OCI-LY1 (cell line): ENCODE measurements around the gene NAA35.
"Not testable (repeated sequence)": the region's sequence is repeated elsewhere in the genome, so short reads cannot be mapped to it uniquely, and the experiment has no call there.

ENCODE experiments used
- H2AFZ ChIP-seq: fragments of 200-600 bp; sonication (generic), shearing (Covaris generic); 2 replicates; pipeline ENCODE4 v1.6.0; 2014; ENCODE audit warnings: antibody characterized with exemption, mild to moderate bottlenecking, low read length
- H3F3A ChIP-seq: fragments of 200-600 bp; sonication (generic), shearing (Covaris generic); 2 replicates; pipeline ENCODE4 v1.6.0; 2014; ENCODE audit warnings: mild to moderate bottlenecking, antibody characterized with exemption, low read length, moderate library complexity; ENCODE audit not compliant: insufficient read depth
- H3K27ac ChIP-seq: fragments of 200-600 bp; sonication (generic); 2 replicates; pipeline ENCODE4 v1.5.1; 2014; ENCODE audit warnings: low read length, mixed run types, mild to moderate bottlenecking, low read depth; ENCODE audit not compliant: poor library complexity, severe bottlenecking
- H3K27me3 ChIP-seq: fragments of 200-600 bp; sonication (generic); 2 replicates; pipeline ENCODE4 v1.6.0; 2014; ENCODE audit warnings: antibody characterized with exemption, mild to moderate bottlenecking, low read length, moderate library complexity; ENCODE audit not compliant: insufficient read depth
- H3K36me3 ChIP-seq: fragments of 200-600 bp; sonication (generic); 2 replicates; pipeline ENCODE4 v1.6.1; 2014; ENCODE audit warnings: mild to moderate bottlenecking, antibody characterized with exemption, low read length, moderate library complexity, mixed read lengths; ENCODE audit not compliant: insufficient read depth
- H3K4me1 ChIP-seq: fragments of 200-600 bp; sonication (generic); 2 replicates; pipeline ENCODE4 v1.5.1; 2014; ENCODE audit warnings: mild to moderate bottlenecking, low read length, moderate library complexity; ENCODE audit not compliant: insufficient read depth, severe bottlenecking
- H3K4me2 ChIP-seq: fragments of 200-600 bp; sonication (generic), shearing (Covaris generic); 2 replicates; pipeline ENCODE4 v1.6.1; 2014; ENCODE audit warnings: low read length
- H3K4me3 ChIP-seq: fragments of 200-600 bp; sonication (generic); 2 replicates; pipeline ENCODE4 v1.5.1; 2014; ENCODE audit warnings: low read length, low read depth, mild to moderate bottlenecking, mixed read lengths; ENCODE audit not compliant: poor library complexity, severe bottlenecking
- H3K79me2 ChIP-seq: fragments of 200-600 bp; shearing (Covaris generic); 2 replicates; pipeline ENCODE4 v1.6.1; 2016; ENCODE audit warnings: mixed run types, low read length, mixed read lengths; ENCODE audit not compliant: insufficient read depth
- H3K9ac ChIP-seq: fragments of 200-600 bp; sonication (generic), shearing (Covaris generic); 2 replicates; pipeline ENCODE4 v1.6.1; 2014; ENCODE audit warnings: mild to moderate bottlenecking, low read length, mixed read lengths
- H3K9me2 ChIP-seq: fragments of 200-600 bp; sonication (generic), shearing (Covaris generic); 2 replicates; pipeline ENCODE4 v1.6.1; 2014; ENCODE audit warnings: low read depth, mild to moderate bottlenecking, low read length, mixed read lengths
- H3K9me3 ChIP-seq: fragments of 200-600 bp; shearing (Covaris generic); 2 replicates; pipeline ENCODE4 v1.6.1; 2014; ENCODE audit warnings: low read length, mixed read lengths
- H4K20me1 ChIP-seq: fragments of 200-600 bp; sonication (generic), shearing (Covaris generic); 2 replicates; pipeline ENCODE4 v1.6.0; 2016; ENCODE audit warnings: mild to moderate bottlenecking, low read length; ENCODE audit not compliant: insufficient read depth
- EZH2 ChIP-seq: fragments of 200-600 bp; sonication (generic), shearing (Covaris generic); IDR thresholded peaks from 2 replicates; pipeline ENCODE4 v1.8.0; 2017; ENCODE audit warnings: borderline replicate concordance, mixed run types, mild to moderate bottlenecking, antibody characterized with exemption, low read length, moderate library complexity, mixed read lengths
- TF ChIP-seq, protein P1 (sequence below): fragments of 200-600 bp; sonication (generic), shearing (Covaris generic); IDR thresholded peaks from 2 replicates; pipeline ENCODE4 v1.5.1; 2017; ENCODE audit warnings: mild to moderate bottlenecking, antibody characterized with exemption, low read length, moderate library complexity, mixed read lengths

Gene NAA35

DNA sequence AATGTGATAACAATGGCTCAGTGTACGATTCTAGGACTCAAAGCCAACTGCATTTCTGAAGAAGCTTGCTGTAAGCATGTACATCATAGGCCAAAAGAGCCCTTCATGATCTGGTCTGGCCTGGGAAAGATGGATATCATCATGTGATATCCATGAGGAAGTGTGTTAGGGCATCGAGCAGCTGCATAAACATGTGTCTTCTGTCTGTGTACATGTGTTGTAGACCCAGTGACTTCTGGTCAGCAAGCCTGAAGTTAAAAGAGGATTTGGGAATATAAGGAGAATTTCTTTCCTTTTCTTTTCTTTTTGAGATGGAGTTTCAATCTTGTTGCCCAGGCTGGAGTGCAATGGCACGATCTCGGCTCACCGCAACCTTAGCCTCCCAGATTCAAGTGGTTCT is 15.5 kb upstream of the NAA35 start:
- Histone ChIP-seq H3K9me2 (no peaks in the 10 kb centered on the region), H3K4me3 (no peak overlapping the region), H4K20me1 (no peaks in the 10 kb centered on the region), H3K36me3 (no peaks in the 10 kb centered on the region), H3K79me2 (no peaks in the 10 kb centered on the region), H3K27me3 (no peaks in the 10 kb centered on the region; the same call in 1 of the 2 replicates), H3K4me2 (no peak overlapping the region), H3K9ac (no peak overlapping the region), H3K27ac (no peak overlapping the region), H3K9me3 (no peaks in the 10 kb centered on the region), H2AFZ (no peak overlapping the region), H3F3A (no peaks in the 10 kb centered on the region), H3K4me1 (no peaks in the 10 kb centered on the region)
- TF ChIP-seq EZH2 = no peak
- TF ChIP-seq, protein P1, sequence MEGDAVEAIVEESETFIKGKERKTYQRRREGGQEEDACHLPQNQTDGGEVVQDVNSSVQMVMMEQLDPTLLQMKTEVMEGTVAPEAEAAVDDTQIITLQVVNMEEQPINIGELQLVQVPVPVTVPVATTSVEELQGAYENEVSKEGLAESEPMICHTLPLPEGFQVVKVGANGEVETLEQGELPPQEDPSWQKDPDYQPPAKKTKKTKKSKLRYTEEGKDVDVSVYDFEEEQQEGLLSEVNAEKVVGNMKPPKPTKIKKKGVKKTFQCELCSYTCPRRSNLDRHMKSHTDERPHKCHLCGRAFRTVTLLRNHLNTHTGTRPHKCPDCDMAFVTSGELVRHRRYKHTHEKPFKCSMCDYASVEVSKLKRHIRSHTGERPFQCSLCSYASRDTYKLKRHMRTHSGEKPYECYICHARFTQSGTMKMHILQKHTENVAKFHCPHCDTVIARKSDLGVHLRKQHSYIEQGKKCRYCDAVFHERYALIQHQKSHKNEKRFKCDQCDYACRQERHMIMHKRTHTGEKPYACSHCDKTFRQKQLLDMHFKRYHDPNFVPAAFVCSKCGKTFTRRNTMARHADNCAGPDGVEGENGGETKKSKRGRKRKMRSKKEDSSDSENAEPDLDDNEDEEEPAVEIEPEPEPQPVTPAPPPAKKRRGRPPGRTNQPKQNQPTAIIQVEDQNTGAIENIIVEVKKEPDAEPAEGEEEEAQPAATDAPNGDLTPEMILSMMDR = no peak

GRCh38 chr9:85927076-85927475 is 13.9 kb upstream of the NAA35 start:
- no peaks in the 10 kb centered on the region for H3K4me1 ChIP-seq
- H3K79me2 ChIP-seq = no peaks in the 10 kb centered on the region
- no peak overlapping the region for H3K9ac ChIP-seq
- no peaks in the 10 kb centered on the region for H3K36me3 ChIP-seq
- H4K20me1 ChIP-seq = no peaks in the 10 kb centered on the region
- H3K27me3 ChIP-seq = no peaks in the 10 kb centered on the region; the same call in 1 of the 2 replicates
- no peaks in the 10 kb centered on the region for H3F3A ChIP-seq
- no peak overlapping the region for H3K4me2 ChIP-seq
- H3K4me3 ChIP-seq = no peak overlapping the region
- TF ChIP-seq, protein P1 = no peak
- TF ChIP-seq EZH2 = no peak
- no peaks in the 10 kb centered on the region for H3K9me3 ChIP-seq
- no peaks in the 10 kb centered on the region for H3K9me2 ChIP-seq
- H3K27ac ChIP-seq = no peak overlapping the region
- no peak overlapping the region for H2AFZ ChIP-seq

DNA sequence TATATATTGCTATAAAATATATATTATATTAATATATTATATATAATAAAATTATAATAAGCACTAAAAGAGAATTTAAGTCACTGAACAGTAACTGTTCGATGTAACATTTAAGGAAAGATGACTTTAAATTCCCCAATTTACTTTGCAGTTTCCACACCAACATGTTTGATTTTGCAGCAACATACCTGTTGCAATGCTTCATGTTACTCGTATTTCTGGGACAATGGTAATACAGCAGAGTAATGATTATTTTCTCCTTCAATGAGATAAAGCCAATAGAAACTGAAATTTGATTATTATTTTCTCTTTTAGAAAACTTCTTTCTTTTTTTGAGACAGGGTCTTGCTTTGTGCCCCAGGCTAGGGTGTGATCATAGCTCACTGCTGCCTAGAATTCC is 9.5 kb upstream of the NAA35 start:
- Histone ChIP-seq H4K20me1 (no peaks in the 10 kb centered on the region), H3K27me3 (no peaks in the 10 kb centered on the region; the same call in 1 of the 2 replicates), H3K9me3 (no peaks in the 10 kb centered on the region), H3K9me2 (no peaks in the 10 kb centered on the region), H3K4me1 (no peaks in the 10 kb centered on the region), H3K79me2 (no peaks in the 10 kb centered on the region), H3K9ac (no peak overlapping the region), H2AFZ (no peak overlapping the region), H3K36me3 (no peaks in the 10 kb centered on the region), H3K27ac (no peak overlapping the region), H3K4me2 (no peak overlapping the region), H3K4me3 (no peak overlapping the region), H3F3A (no peaks in the 10 kb centered on the region)
- TF ChIP-seq, protein P1 = no peak
- TF ChIP-seq EZH2 = no peak

DNA sequence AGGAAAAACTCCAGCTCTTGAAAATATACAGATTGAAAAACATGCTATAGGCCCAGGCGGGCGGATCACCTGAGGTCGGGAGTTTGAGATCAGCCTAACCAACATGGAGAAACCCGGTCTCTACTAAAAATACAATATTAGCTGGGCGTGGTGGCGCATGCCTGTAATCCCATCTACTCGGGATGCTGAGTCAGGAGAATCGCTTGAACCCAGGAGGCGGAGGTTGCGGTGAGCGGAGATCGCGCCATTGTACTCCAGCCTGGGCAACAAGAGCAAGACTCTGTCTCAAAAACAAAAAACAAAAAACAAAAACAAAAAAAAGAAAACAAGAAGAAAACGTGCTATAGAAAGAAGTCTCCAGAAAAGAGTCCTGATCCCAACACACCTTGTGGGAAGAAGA is 5.0 kb upstream of the NAA35 start:
- not testable (repeated sequence) for H3K79me2 ChIP-seq, H3K27me3 ChIP-seq, H3K4me3 ChIP-seq, H3K4me1 ChIP-seq, H3K4me2 ChIP-seq, H3K36me3 ChIP-seq, H3K9me2 ChIP-seq, H3K9me3 ChIP-seq, H4K20me1 ChIP-seq, H2AFZ ChIP-seq, H3K9ac ChIP-seq, H3F3A ChIP-seq, H3K27ac ChIP-seq
